Measurements from ENCODE around the gene SORCS1.

SORCS1 gene

GRCh38 chr10:106643473-106643872 lies 521.0 kb downstream of the SORCS1 start:
- Histone ChIP-seq H3K4me3 (ENCODE audit: low read depth in 1 of 2, low read length in 2 of 2) (no peak overlapping the region), H3K27ac (ENCODE audit: low read length) (no peak overlapping the region)

GRCh38 chr10:106637873-106638272 lies 526.6 kb downstream of the SORCS1 start:
- no peak overlapping the region for H3K4me3 ChIP-seq (ENCODE audit: low read depth in 1 of 2, low read length in 2 of 2)
- no peak overlapping the region for H3K27ac ChIP-seq (ENCODE audit: low read length)
- no peaks in the 10 kb centered on the region for H3K27me3 ChIP-seq (ENCODE audit: low read depth, low read length)
- no peaks in the 10 kb centered on the region for H3K9me3 ChIP-seq (ENCODE audit: control insufficient read depth in 1 of 2, low read length in 2 of 2)
- no peaks in the 10 kb centered on the region for H3K4me1 ChIP-seq (ENCODE audit: control insufficient read depth in 1 of 2, insufficient read depth in 2 of 2, low read length in 2 of 2)
- H3K36me3 ChIP-seq (ENCODE audit: control insufficient read depth in 1 of 2, insufficient read depth in 2 of 2, low read length in 2 of 2) = no peaks in the 10 kb centered on the region

More at GRCh38 chr10:106643473-106643872, 521.0 kb downstream of the SORCS1 start:
- Histone ChIP-seq H3K27me3 (ENCODE audit: low read depth, low read length) (no peaks in the 10 kb centered on the region), H3K9me3 (ENCODE audit: control insufficient read depth in 1 of 2, low read length in 2 of 2) (no peaks in the 10 kb centered on the region), H3K4me1 (ENCODE audit: control insufficient read depth in 1 of 2, insufficient read depth in 2 of 2, low read length in 2 of 2) (no peaks in the 10 kb centered on the region), H3K36me3 (ENCODE audit: control insufficient read depth in 1 of 2, insufficient read depth in 2 of 2, low read length in 2 of 2) (no peaks in the 10 kb centered on the region)

GRCh38 chr10:106636766-106637491 lies 527.6 kb downstream of the SORCS1 start:
- H3K36me3 ChIP-seq (ENCODE audit: control insufficient read depth in 1 of 2, insufficient read depth in 2 of 2, low read length in 2 of 2) = no peaks in the 10 kb centered on the region
- no peaks in the 10 kb centered on the region for H3K4me1 ChIP-seq (ENCODE audit: control insufficient read depth in 1 of 2, insufficient read depth in 2 of 2, low read length in 2 of 2)
- no peaks in the 10 kb centered on the region for H3K27me3 ChIP-seq (ENCODE audit: low read depth, low read length)
- no peak overlapping the region for H3K4me3 ChIP-seq (ENCODE audit: low read depth in 1 of 2, low read length in 2 of 2)
- no peak overlapping the region for H3K27ac ChIP-seq (ENCODE audit: low read length)
- no peaks in the 10 kb centered on the region for H3K9me3 ChIP-seq (ENCODE audit: control insufficient read depth in 1 of 2, low read length in 2 of 2)

DNA sequence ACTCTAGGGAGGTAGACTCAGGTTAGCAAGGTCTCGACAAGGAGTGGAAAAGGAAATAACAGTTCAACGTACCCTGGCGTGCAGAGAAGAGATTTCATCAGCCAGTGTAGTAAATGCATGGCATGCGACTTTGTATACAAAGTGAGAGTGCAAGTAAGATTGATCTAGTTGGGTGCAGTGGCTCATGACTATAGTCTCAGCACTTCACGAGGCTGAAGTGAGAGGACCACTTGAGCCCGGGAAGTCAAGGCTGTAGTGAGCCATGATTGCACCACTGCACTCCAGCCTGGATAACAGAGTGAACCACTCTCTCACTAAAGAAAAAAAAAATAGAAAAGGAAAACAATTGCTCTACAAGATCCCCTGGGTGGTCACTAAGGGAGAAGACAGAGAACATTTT lies 528.6 kb downstream of the SORCS1 start:
- Histone ChIP-seq H3K4me3 (ENCODE audit: low read depth in 1 of 2, low read length in 2 of 2) (no peak overlapping the region), H3K4me1 (ENCODE audit: control insufficient read depth in 1 of 2, insufficient read depth in 2 of 2, low read length in 2 of 2) (no peaks in the 10 kb centered on the region)

GRCh38 chr10:106631016-106631702 lies 533.3 kb downstream of the SORCS1 start:
- no peaks in the 10 kb centered on the region for H3K36me3 ChIP-seq (ENCODE audit: control insufficient read depth in 1 of 2, insufficient read depth in 2 of 2, low read length in 2 of 2)
- no peaks in the 10 kb centered on the region for H3K9me3 ChIP-seq (ENCODE audit: control insufficient read depth in 1 of 2, low read length in 2 of 2)
- no peak overlapping the region for H3K4me3 ChIP-seq (ENCODE audit: low read depth in 1 of 2, low read length in 2 of 2)
- no peaks in the 10 kb centered on the region for H3K4me1 ChIP-seq (ENCODE audit: control insufficient read depth in 1 of 2, insufficient read depth in 2 of 2, low read length in 2 of 2)
- no peaks in the 10 kb centered on the region for H3K27me3 ChIP-seq (ENCODE audit: low read depth, low read length)
- no peak overlapping the region for H3K27ac ChIP-seq (ENCODE audit: low read length)

More for the DNA sequence above, 528.6 kb downstream of the SORCS1 start:
- no peak overlapping the region for H3K27ac ChIP-seq (ENCODE audit: low read length)
- no peaks in the 10 kb centered on the region for H3K36me3 ChIP-seq (ENCODE audit: control insufficient read depth in 1 of 2, insufficient read depth in 2 of 2, low read length in 2 of 2)
- no peaks in the 10 kb centered on the region for H3K9me3 ChIP-seq (ENCODE audit: control insufficient read depth in 1 of 2, low read length in 2 of 2)
- H3K27me3 ChIP-seq (ENCODE audit: low read depth, low read length) = no peaks in the 10 kb centered on the region

DNA sequence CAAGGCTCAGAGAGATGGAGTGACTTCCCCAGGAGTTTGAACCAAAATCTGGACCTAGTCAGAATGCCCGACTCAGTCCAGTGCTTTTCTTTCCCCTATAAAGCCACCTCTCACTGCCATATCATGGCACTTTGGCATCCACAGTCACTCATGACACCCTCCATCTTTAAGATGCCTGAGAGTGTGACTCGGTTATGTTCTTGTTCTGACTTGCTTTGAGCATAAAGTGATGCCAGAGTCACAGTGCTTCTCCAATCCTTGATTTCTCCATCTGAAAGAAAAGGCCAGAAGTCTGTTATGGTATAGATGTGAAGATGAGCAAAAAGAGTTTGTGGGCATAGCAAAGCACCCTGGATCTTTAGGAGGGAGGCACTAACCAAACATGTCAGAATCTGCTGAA lies 538.1 kb downstream of the SORCS1 start:
- H3K4me3 ChIP-seq (ENCODE audit: low read depth in 1 of 2, low read length in 2 of 2) = no peak overlapping the region
- H3K4me1 ChIP-seq (ENCODE audit: control insufficient read depth in 1 of 2, insufficient read depth in 2 of 2, low read length in 2 of 2) = no peaks in the 10 kb centered on the region
- no peak overlapping the region for H3K27ac ChIP-seq (ENCODE audit: low read length)

GRCh38 chr10:106625751-106626150 lies 538.8 kb downstream of the SORCS1 start:
- H3K27ac ChIP-seq (ENCODE audit: low read length) = no peak overlapping the region
- H3K27me3 ChIP-seq (ENCODE audit: low read depth, low read length) = no peaks in the 10 kb centered on the region
- no peak overlapping the region for H3K4me3 ChIP-seq (ENCODE audit: low read depth in 1 of 2, low read length in 2 of 2)
- H3K9me3 ChIP-seq (ENCODE audit: control insufficient read depth in 1 of 2, low read length in 2 of 2) = no peaks in the 10 kb centered on the region
- no peaks in the 10 kb centered on the region for H3K36me3 ChIP-seq (ENCODE audit: control insufficient read depth in 1 of 2, insufficient read depth in 2 of 2, low read length in 2 of 2)
- H3K4me1 ChIP-seq (ENCODE audit: control insufficient read depth in 1 of 2, insufficient read depth in 2 of 2, low read length in 2 of 2) = no peaks in the 10 kb centered on the region

More for the DNA sequence above, 538.1 kb downstream of the SORCS1 start:
- no peaks in the 10 kb centered on the region for H3K36me3 ChIP-seq (ENCODE audit: control insufficient read depth in 1 of 2, insufficient read depth in 2 of 2, low read length in 2 of 2)
- no peaks in the 10 kb centered on the region for H3K27me3 ChIP-seq (ENCODE audit: low read depth, low read length)
- no peaks in the 10 kb centered on the region for H3K9me3 ChIP-seq (ENCODE audit: control insufficient read depth in 1 of 2, low read length in 2 of 2)

DNA sequence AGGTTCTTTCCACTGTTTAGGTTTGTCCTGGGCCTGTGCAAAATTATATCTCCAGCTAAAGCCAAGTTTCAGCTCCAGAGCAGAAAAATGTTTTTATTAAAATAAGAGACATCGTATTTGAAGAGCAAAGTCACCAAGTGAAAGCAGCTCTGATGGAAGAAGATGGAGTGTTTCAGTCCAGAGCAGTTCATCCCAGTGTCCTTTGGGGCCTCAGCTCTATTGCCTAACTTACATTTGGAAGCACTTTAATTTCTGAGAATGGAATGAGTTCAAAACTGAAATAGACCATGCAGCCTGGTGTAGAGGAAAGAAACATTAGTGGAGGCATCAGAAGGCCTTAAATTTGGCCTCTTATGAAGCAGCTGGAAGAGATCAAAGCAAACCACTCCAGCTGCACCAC lies 545.2 kb downstream of the SORCS1 start:
- no peak overlapping the region for H3K4me3 ChIP-seq (ENCODE audit: low read depth in 1 of 2, low read length in 2 of 2)
- H3K27ac ChIP-seq (ENCODE audit: low read length) = no peak overlapping the region
- no peaks in the 10 kb centered on the region for H3K27me3 ChIP-seq (ENCODE audit: low read depth, low read length)
- H3K9me3 ChIP-seq (ENCODE audit: control insufficient read depth in 1 of 2, low read length in 2 of 2) = no peaks in the 10 kb centered on the region
- H3K36me3 ChIP-seq (ENCODE audit: control insufficient read depth in 1 of 2, insufficient read depth in 2 of 2, low read length in 2 of 2) = no peaks in the 10 kb centered on the region
- peaks cover 0 to 8% of the 10 kb centered on the region in 2 donors for H3K4me1 ChIP-seq (ENCODE audit: control insufficient read depth in 1 of 2, insufficient read depth in 2 of 2, low read length in 2 of 2)

DNA sequence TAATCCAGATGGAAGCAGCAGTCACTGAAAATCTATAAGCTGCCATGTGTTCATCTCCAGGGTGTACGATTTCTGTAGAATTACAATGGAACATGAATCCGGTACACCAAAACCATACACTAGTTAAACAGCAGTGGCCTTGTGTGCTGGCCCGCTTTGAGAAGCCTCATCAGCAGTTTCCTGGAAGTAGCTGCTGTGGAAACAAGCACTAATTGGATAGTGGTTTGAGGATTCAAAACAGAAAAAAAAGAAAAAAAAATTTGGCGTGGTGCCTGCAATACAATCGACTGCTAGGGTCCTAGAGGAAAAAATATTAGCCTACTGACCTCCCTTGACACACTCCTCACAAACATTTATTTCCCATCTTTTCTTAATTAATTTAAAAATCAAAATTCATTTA lies 545.9 kb downstream of the SORCS1 start:
- Histone ChIP-seq H3K27me3 (ENCODE audit: low read depth, low read length) (no peaks in the 10 kb centered on the region), H3K4me3 (ENCODE audit: low read depth in 1 of 2, low read length in 2 of 2) (no peak overlapping the region), H3K9me3 (ENCODE audit: control insufficient read depth in 1 of 2, low read length in 2 of 2) (no peaks in the 10 kb centered on the region), H3K36me3 (ENCODE audit: control insufficient read depth in 1 of 2, insufficient read depth in 2 of 2, low read length in 2 of 2) (no peaks in the 10 kb centered on the region), H3K4me1 (ENCODE audit: control insufficient read depth in 1 of 2, insufficient read depth in 2 of 2, low read length in 2 of 2) (peaks cover 0 to 8% of the 10 kb centered on the region in 2 donors), H3K27ac (ENCODE audit: low read length) (no peak overlapping the region)

- Histone ChIP-seq H3K4me3 (ENCODE audit: low read depth in 1 of 2, low read length in 2 of 2) (no peak overlapping the region), H3K9me3 (ENCODE audit: control insufficient read depth in 1 of 2, low read length in 2 of 2) (no peaks in the 10 kb centered on the region), H3K36me3 (ENCODE audit: control insufficient read depth in 1 of 2, insufficient read depth in 2 of 2, low read length in 2 of 2) (no peaks in the 10 kb centered on the region), H3K27ac (ENCODE audit: low read length) (no peak overlapping the region), H3K27me3 (ENCODE audit: low read depth, low read length) (no peaks in the 10 kb centered on the region), H3K4me1 (ENCODE audit: control insufficient read depth in 1 of 2, insufficient read depth in 2 of 2, low read length in 2 of 2) (peaks cover 0 to 8% of the 10 kb centered on the region in 2 donors)
Observed at GRCh38 chr10:106615081-106615480, 549.4 kb downstream of the SORCS1 start.

- no peak overlapping the region for H3K4me3 ChIP-seq (ENCODE audit: low read depth in 1 of 2, low read length in 2 of 2)
- peaks cover 0 to 4% of the 10 kb centered on the region in 2 donors for H3K4me1 ChIP-seq (ENCODE audit: control insufficient read depth in 1 of 2, insufficient read depth in 2 of 2, low read length in 2 of 2)
- H3K9me3 ChIP-seq (ENCODE audit: control insufficient read depth in 1 of 2, low read length in 2 of 2) = no peaks in the 10 kb centered on the region
- no peak overlapping the region for H3K27ac ChIP-seq (ENCODE audit: low read length)
- no peaks in the 10 kb centered on the region for H3K27me3 ChIP-seq (ENCODE audit: low read depth, low read length)
- no peaks in the 10 kb centered on the region for H3K36me3 ChIP-seq (ENCODE audit: control insufficient read depth in 1 of 2, insufficient read depth in 2 of 2, low read length in 2 of 2)
Observed at GRCh38 chr10:106614293-106614692, 550.2 kb downstream of the SORCS1 start.
